HG03139 (cell line): ENCODE results near the gene WDR77.

Experiments
- ATAC-seq: cut with Tn5 transposase; IDR thresholded peaks from one replicate; pipeline ENCODE4 v1.9.1; 2021; ENCODE audit not compliant: unreplicated experiment

Gene WDR77

DNA sequence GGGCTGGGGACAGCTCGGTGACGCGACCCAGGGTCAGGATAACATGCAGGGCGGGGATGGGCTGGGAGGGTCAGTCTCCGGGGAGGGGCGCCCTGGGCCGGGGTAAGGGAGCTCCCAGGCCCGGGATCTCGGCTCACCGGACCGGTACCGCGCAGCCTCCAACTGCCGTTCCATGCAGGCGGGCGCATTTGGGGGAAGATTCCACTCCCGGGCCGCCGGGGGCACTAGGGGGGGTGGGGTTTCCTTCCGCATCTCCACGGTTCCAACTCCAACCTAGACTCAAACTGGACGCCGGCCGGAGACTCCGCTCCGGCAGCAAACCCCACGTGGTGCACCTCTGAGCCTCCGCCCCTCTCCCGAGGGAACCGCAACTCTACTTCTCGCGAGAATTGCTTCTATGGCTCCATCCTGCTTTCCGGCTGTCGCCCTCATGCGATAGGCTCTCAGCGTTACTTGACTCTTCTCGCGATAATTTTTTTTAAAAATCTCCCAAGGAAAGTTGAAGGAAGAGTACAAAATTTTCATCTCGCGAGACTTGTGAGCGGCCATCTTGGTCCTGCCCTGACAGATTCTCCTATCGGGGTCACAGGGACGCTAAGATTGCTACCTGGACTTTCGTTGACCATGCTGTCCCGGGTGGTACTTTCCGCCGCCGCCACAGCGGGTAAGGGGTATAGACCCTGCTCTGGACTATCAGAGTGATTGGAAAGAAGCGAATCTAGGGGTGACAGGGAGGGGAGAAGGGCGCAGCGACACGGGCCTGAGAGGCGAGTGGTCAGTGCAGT is at the start of gene WDR77, which contains the start of gene ATP5PB:
WDR77 (minus strand) TSS at position 339 of the 785 bp plus-strand sequence; CDS start at position 252, 87 bp downstream.
ATP5PB (plus strand) TSS at position 547 of the 785 bp plus-strand sequence; CDS start at position 625, 78 bp downstream.
- ATAC-seq: peak; percentile 85

DNA sequence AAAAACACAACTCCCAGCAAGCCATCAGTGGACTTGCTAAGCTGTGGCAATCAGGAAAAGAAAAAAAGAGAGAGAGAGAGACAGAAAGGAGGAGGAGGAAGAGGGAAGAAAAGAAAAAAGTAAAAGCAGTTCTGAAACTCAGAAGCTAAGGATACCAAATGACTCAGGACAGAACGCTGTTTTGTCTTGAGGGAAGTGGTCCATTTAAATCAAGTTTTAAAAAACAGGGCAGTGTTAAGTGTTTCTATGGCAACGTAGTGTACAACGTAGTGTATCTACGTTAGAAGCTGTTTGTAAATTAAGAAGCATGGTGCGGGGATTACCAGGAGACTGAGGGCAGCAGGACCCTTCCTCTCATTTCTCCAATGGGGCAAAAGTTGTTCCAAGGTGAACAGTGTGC is 48.5 kb upstream of the WDR77 start:
- no peak for ATAC-seq

DNA sequence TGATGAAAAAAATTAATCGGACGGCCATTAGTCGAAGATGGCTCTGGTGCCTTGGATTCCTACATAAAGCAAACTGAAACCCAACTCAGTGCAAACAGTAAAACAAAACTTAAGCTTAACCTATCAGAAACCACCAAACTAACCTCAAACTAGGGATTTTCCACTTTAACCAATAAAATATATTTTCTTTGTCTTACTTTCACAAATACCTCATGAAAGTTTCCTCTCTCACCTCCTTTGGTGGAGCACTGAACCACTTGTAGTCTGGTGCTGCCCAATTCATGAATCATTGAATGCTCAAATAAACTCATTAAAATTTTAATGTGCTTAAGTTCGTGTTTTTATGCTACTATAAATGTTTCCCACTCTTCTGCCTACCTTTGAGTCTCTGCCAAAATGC is 47.3 kb upstream of the WDR77 start:
- ATAC-seq: no peak

DNA sequence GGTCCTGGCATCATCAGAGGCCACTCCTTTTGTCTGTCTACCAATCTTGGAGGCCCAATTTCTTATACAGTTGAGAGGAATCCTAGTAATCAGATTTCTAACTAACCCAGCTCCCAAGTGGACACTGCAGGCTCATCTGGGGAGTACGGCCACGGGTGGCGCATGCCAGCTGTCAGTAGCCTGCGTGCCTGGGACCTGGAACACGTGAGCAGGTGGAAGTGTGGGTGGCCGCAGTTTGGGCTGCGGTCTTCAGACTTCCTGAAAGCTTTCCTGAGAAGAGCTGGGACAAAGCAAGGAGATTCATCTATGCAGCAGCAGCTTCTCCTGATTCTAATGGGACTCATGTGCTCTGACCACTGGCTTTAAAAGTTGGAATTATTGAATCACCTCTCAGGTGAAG is 42.0 kb upstream of the WDR77 start:
- ATAC-seq: no peak

DNA sequence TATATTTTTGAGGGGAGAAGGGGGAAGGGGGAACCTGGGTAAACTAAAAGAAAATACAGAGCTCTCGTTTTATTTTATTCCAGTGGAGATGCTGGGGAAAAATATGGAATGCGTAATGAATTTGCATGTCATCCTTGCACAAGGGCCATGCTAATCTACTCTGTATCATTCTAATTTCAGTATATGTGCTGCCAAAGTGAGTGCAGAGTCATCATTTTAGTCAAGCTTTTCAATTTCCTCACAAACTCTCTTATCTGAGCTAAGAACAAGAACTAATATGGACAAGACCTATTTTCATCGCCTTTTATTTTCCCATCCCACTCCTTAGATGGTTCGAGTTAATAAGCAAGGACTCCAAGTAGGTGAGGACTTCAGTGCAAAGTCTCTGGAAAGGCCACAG is 41.2 kb upstream of the WDR77 start:
- ATAC-seq: no peak

DNA sequence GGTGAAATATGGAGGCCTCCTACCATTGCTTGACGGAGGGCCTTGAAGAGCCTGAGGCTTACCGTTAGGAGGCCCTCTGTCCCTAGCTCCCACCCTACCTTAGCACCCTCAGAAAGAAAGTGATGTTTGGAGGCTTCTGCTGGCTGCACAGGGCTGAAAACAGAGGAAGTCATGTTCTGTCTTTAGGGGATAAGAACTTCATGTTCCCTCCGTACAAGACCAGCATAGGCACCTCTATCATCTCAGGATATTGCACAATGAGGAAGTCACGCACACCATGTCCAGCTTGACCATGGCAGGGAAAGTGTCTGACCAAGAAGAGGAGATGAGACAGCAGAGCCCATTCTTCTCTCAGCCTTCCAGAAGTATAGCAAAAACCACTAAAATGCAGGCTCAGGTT is 40.5 kb upstream of the WDR77 start:
- no peak for ATAC-seq

DNA sequence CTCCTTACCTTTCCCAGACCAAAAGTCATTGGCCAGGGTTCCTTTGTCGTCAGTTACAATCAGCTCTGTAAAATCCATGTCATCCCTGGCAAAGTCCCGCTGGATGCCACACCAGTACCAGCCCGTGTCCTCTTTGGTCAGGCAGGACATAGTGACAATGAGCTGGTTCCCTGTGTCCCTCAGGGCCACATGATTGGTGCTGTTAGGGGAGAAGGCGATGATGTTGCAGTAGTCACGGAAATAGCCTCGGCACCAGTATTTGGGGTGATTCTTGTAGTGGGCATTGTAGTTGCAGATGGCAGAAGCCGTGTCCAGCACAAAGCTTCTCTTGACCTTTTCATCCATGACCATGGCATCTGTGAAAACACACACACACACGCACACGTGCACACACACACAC is 39.6 kb upstream of the WDR77 start:
- no peak for ATAC-seq

DNA sequence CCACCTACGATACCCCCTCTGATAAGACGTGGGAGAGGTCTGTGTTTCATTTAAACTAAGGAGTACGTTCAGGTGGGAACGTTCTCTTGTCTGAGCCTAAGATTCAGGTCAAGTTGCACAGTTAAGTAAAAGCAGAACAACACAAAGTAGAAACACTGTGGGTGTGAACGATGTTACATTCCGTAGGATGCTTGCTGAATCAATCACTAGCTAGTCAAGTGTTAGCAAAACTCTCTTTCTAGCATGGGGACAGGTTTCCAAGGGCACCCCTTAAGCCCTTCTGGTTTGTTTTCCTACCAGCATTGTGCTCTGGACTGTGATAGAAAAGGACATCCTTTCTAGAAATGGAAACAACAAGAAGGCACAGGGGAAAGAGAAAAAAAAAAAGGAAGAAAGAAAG is 38.1 kb upstream of the WDR77 start:
- ATAC-seq: no peak

DNA sequence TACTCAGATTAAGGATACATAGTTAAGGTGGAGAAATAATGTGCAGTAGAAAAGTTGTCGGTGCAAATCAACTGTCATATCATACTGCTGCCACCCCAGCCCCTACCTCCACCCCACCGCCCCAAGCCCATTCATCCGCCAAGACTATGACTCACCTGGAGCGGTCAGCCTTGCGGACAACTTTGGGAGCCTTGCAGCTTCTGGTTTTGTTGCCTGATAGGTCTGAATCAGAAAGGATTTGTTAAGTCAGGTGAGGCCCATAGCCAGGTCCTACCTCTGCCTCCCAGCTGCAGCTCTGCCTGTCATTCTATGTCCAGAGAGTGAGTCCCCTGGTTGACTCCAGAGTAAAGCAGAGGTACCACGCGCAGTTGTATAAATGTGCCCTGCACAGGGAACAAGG is 37.4 kb upstream of the WDR77 start:
- no peak for ATAC-seq

DNA sequence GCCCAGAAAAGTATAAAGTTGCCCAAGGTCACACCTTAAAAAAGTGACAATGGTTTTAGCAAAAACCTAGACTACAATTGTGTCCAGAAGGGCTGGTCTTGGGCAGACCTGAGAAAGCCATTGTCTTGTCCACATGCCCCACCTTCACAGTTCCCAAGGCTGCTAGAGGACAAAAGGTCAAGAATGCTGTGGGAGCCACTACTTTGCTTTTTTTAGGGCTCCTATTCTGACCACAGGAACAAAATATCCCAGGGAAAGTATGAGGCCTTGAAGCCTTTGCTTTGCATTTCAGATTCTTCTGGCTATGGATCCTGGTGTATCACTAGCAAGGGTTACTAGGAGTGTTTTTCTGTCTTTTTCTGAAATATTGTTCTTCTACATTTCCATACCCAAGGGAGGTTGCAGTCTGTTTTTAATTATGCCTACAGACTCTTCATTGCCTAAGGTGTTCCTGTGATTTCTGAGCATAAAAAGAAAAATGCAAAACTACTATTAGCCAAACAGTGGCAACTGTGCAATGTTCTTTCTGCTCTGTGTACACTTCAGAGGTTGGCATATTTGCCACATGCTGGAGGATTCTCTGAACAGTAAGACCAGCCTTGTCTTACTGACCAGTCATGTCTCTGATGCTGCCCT is 35.5 kb upstream of the WDR77 start:
- no peak for ATAC-seq

DNA sequence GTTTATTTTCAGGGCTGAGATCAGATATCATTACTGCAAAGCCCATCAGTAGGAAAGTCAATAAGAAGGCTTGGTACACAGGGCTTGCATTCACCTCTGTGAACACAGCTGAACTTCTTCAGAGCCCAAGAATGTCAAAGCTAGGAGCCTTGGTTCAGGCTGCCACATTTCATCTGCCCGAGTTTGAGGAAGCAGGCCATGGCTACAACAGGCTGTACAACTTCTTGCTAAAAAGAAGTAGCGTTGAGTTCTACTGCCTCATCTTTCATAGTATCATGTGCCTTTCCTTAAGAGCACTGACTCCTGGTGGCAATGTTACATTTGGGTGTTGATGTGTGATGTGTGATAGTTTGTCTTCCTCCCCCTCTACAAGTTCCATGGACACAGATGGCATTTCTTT is 34.8 kb upstream of the WDR77 start:
- ATAC-seq: no peak

DNA sequence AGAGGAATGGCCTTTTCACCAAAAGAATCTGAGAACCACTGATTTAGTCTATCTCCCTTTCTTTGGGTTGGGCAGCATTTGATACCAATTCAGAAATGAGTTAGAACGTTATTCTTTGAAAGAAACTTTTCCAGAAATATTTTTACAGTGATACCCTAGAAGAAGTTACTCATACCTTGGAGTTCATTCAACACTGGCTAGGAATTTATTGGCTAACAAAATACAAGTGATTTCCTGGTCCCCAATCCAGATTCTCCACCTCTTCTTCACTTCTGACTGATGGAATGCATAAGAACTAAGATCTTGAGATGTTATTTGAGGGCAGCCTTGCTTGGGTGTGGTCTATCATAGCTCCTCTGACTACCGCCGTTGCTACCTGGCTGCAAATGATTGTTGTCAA is 34.1 kb upstream of the WDR77 start:
- no peak for ATAC-seq

DNA sequence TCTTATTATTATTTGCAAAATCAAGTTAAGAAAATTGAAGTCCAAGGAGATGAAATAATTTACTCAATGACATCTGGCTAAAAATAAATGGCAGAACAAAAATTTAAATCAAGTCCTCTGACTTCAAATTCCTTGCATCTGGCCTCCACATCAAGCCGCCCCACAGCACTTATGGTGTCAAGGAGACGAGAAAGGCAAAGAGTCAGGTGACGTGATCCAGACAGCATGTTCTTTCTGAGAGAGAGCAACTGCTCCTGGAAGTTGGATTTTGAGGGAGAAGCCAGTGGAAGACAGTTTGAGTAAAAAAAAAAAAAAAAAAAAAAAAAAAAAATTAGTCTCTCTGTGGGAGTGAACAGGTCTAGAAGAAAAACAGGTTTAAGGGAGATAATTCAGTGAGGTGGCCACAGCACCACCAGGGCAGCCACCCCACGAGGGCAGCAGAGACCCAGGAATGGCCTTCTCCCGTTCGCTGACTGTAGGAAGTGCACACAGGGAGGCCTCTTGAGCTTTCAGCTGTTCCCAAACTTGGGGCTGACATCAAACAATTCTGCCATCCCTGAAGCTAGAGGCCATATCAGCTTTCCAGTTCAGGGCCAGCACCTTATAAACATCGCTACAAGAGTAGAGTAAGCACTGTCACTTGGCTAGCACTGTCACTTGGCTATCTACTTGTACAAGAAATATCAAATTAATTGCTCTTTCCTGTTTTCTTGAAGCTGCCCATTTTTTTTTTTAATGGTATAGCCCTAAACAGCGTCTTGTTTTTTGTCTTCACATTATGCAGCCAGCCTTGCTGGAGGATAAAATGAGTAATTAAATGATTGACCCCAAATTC is 32.5 kb upstream of the WDR77 start:
- ATAC-seq: peak; percentile 63

DNA sequence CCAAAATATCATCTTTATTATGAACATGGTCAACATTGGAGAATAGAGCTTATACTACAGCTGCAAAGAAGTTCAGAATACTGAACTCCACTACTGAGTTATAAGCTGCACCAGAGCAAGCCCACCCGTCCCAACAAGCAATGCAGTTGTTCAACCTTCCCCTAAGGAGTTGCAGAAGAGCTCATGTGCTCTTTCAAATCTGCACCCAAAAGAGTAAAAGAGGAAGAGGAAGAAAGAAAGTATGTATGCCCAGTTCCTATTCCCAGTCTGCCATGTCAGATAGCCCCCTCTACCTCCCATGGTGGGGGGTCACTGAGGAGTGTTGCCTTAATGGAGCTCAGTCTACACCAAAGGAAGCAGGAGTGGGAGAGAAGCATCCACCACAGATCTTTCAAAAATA is 31.6 kb upstream of the WDR77 start:
- ATAC-seq: no peak

DNA sequence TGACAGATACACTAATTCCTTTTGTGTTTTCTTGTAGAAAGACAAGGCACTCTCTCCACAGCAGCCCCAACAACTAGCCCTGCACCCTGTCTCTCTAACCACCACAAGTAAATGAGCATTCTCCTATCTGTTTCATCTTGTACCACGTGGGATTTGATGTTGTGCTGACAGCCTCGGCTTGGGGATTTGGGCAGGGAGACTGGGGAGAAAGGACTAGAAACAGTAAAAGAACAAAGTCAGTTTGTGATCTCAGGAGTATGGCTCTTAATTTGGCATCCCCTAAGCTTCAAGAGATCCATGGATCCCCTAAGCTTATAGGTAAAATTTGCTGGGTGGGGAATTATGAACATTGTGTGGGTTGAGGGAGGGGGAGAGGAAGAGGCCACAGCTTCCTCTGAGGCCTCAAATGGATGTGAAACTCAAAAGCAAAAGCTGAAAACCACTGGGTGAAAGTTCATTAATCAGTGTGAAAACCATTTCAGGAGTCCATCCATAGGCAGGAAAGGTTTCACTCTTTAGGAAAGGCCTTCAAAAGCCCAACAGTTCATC is 27.8 kb upstream of the WDR77 start:
- ATAC-seq: no peak

DNA sequence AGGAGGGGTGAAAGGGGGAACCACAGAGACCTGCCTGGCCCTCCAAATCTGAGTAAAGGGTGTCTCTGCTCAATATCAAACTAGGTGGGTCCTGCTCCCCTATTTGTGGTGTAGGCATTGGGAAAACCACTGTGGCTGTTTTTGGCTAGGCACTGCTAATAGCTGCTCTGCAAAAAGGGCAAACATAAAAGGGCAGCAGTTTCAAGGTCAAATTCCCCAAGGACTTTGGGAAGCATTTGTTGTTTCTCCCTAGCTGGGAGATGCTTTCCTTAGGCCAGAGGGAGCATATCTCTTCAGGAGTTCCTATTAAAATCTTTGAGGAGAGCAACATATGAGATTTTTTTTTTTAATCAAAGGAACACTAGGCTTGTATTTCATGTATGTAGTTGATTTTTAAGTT is 27.2 kb upstream of the WDR77 start:
- no peak for ATAC-seq

DNA sequence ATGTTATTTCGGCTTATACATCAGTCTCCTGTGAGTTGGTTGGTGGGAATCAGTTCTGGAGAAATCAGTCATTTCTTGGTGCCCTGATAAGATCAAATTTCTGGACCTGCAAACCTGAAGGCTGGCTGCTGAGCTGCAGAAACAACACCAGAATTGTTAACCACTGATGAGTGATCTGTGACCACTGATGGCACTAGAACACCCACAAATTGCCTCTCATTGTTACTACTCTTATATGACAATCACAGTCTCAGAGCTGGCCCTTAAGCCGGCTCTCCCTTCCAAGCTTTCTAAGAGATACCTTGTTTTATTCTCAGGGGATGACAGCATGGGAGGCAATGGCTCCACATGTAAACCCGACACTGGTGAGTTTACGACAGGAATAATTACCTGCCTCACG is 26.6 kb upstream of the WDR77 start:
- no peak for ATAC-seq

DNA sequence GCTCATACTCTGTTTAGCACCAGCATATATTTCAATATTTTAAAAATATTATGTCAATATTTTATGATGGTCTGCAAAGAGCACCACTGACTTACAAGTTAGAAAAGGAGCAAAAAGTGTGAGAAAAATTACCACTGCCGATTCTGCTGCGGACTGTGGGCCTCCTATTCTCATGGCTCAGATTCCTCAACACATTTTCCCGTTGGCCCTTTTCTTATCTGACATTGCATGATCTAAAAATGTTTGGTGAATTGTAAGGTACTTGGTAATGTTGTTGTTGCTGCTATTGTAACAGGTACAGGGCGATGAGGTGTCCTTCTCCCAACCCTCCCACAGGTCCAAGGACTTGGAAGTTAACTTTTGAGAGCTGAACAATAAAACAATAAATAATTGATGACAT is 25.5 kb upstream of the WDR77 start:
- ATAC-seq: no peak

DNA sequence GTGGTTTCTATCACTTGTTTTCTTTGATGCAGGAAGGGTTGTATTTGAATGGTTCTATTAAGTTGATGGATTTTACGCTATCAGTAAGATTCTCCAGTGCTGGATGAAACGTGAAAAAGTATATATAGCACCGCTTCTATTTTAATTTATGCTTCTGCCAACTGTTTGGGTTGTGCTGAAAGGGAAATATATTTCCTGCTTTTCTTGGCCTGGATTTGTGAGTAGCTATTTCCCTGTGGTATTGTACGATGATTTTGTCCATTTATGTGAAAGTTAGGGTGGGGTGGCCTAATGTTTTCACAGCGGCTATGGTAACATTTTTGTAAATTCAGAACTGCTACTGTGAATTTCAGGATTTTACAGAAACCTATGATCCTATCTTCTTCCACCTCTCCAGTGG is 25.1 kb upstream of the WDR77 start:
- ATAC-seq: no peak

DNA sequence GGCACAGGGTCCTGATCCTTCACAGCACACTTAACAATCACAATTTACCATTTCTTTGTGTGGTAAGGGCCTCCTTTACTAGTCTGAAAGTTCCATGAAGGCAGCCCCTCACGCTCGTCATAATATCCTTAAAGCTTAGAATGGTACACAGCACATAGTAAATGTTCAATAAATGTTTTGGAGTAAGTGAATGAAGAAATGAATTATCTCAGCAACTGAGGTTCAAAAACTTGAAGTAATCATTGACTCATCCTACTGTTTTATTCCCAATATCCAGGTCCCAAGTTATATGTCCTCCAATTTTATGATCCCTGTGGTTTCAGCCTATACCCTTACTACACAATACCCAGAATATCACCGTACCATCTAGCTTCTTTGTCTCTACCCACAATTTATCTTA is 22.5 kb upstream of the WDR77 start:
- no peak for ATAC-seq

DNA sequence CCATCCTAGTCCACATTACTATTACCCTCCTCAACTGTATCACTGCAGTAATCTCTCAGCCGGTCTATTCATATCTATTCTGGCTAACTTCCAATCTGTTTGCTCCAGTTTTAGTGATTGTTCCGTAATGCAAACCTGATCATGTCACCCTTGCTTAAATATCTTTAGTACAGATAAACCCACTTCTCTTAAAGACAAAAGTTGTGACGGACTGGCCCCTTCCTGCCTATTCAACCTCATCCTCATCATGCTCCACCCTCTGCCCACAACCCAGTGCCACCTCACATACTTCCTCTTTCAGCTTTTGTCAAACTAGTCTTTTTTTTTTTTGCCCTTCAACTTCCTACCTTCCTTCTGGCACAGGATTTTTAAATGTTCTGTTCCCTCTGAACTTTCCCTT is 22.0 kb upstream of the WDR77 start:
- no peak for ATAC-seq

DNA sequence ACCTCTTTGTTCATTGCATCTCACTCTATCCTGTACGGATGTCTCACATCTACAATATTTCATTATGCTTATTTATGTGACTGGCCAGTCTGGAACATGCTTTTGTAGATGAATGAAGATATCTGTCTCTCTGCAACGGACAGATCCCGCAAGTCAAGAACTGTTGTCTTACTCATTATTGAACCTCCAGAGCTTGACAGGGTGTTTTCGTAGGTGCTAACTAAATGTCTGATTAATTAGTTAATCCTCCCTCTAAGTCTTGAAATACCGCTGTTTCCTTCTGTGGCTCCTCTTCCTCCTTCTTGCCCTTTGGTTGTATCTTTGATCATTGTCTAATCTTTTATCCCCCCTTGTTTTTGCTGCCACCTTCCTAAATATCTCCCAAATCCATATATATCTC is 21.5 kb upstream of the WDR77 start:
- no peak for ATAC-seq
